HG03280 (cell line): ENCODE results near the gene TSKU.
"Not testable (repeated sequence)": the region's sequence is repeated elsewhere in the genome, so short reads cannot be mapped to it uniquely, and the experiment has no call there.

ENCODE experiments used
- ATAC-seq: cut with Tn5 transposase; IDR thresholded peaks from one replicate; pipeline ENCODE4 v1.9.1; 2021; ENCODE audit warnings: mild to moderate bottlenecking, moderate library complexity; ENCODE audit not compliant: unreplicated experiment

Gene TSKU

GRCh38 chr11:76799066-76799804 is 16.1 kb downstream of the TSKU start:
- ATAC-seq: peak; percentile 91

GRCh38 chr11:76800466-76801200 is 17.5 kb downstream of the TSKU start:
- no peak for ATAC-seq

- no peak for ATAC-seq
Measured at GRCh38 chr11:76801225-76801624, 18.1 kb downstream of the TSKU start.

- no peak for ATAC-seq
Measured at GRCh38 chr11:76801736-76802135, 18.6 kb downstream of the TSKU start.

- no peak for ATAC-seq
Measured at GRCh38 chr11:76802151-76802550, 19.0 kb downstream of the TSKU start.

- ATAC-seq: no peak
Measured at GRCh38 chr11:76802621-76803020, 19.5 kb downstream of the TSKU start.

- no peak for ATAC-seq
Measured at GRCh38 chr11:76803023-76803422, 19.9 kb downstream of the TSKU start.

GRCh38 chr11:76803811-76804600 is 20.9 kb downstream of the TSKU start:
- ATAC-seq: no peak

GRCh38 chr11:76805206-76805913 is 22.2 kb downstream of the TSKU start:
- no peak for ATAC-seq

GRCh38 chr11:76806131-76806530 is 23.0 kb downstream of the TSKU start:
- no peak for ATAC-seq

- ATAC-seq: no peak
Measured at GRCh38 chr11:76806608-76807205, 23.6 kb downstream of the TSKU start.

GRCh38 chr11:76807206-76807875 is 24.2 kb downstream of the TSKU start:
- ATAC-seq: no peak

- ATAC-seq: no peak
Measured at GRCh38 chr11:76808171-76808570, 25.0 kb downstream of the TSKU start.

GRCh38 chr11:76808996-76809395 is 25.8 kb downstream of the TSKU start:
- ATAC-seq: no peak

GRCh38 chr11:76810151-76810853 is 27.1 kb downstream of the TSKU start:
- ATAC-seq: no peak

GRCh38 chr11:76811259-76811658 is 28.1 kb downstream of the TSKU start:
- no peak for ATAC-seq

GRCh38 chr11:76814414-76814813 is 31.3 kb downstream of the TSKU start:
- no peak for ATAC-seq

GRCh38 chr11:76815678-76816077 is 32.5 kb downstream of the TSKU start:
- not testable (repeated sequence) for ATAC-seq

- no peak for ATAC-seq
Measured at GRCh38 chr11:76820184-76820566, 37.0 kb downstream of the TSKU start.
